GM10847 (cell line): ENCODE measurements around the gene XAB2.

Experiments
- POLR2A ChIP-seq: IDR thresholded peaks from 2 replicates; pipeline ENCODE4 v1.6.1; 2011; ENCODE audit not compliant: insufficient read length; ENCODE audit errors: extremely low read depth

XAB2 gene

GRCh38 chr19:7590256-7590655 lies 39.1 kb downstream of the XAB2 start:
- TF ChIP-seq POLR2A: no peak

GRCh38 chr19:7589822-7590221 lies 39.5 kb downstream of the XAB2 start:
- no peak for TF ChIP-seq POLR2A

- no peak for TF ChIP-seq POLR2A
These were observed 46.9 kb downstream of the XAB2 start for GRCh38 chr19:7582446-7582845.

- TF ChIP-seq POLR2A: no peak
These were observed 50.2 kb downstream of the XAB2 start for GRCh38 chr19:7579182-7579581.

GRCh38 chr19:7578127-7578526 lies 51.2 kb downstream of the XAB2 start:
- TF ChIP-seq POLR2A: no peak

GRCh38 chr19:7575434-7576040 lies 53.8 kb downstream of the XAB2 start:
- no peak for TF ChIP-seq POLR2A

- TF ChIP-seq POLR2A: no peak
These were observed 58.6 kb downstream of the XAB2 start for GRCh38 chr19:7570761-7571160.
